HepG2 (cell line): ENCODE results near the gene DROSHA. TPM values are rescaled to one million over a fixed set of nuclear protein-coding genes. Genes with fewer than 3 reads are reported as not detected.
A peak's percentile ranks its signal among the peaks of the same experiment; 100 is the strongest.

Experiments
- CREB1 ChIP-seq, 2 experiments: fragments of 450-650 bp in 1 of 2; IDR thresholded peaks; 2 replicates each; pipeline ENCODE4 v1.6.1; 2016 to 2017; ENCODE audit warnings: control low read depth in 1 of 2, mild to moderate bottlenecking in 1 of 2, missing compliant biosample characterization in 1 of 2, missing genetic modification characterization in 1 of 2
- KMT2B ChIP-seq: IDR thresholded peaks from 2 replicates; pipeline ENCODE4 v1.6.1; 2016; ENCODE audit warnings: missing genetic modification reagents, missing compliant biosample characterization
- MAZ ChIP-seq, 2 experiments: sonication (generic) in 1 of 2; formaldehyde crosslinking in 1 of 2; IDR thresholded peaks; 2 replicates each; pipeline versions ENCODE4 v1.5.0 to v1.6.1; 2012 to 2020; ENCODE audit warnings: low read depth in 2 of 2, mild to moderate bottlenecking in 2 of 2, borderline replicate concordance in 1 of 2, improper control_type of control experiment in 1 of 2, low read length in 1 of 2, missing genetic modification reagents in 1 of 2, moderate library complexity in 1 of 2
- NFIB ChIP-seq: sonication (generic); formaldehyde crosslinking; IDR thresholded peaks from 2 replicates; pipeline ENCODE4 v1.9.0; 2021; ENCODE audit warnings: missing genetic modification reagents, mild to moderate bottlenecking, borderline replicate concordance
- PHF20 ChIP-seq: sonication (generic); formaldehyde crosslinking; IDR thresholded peaks from 2 replicates; pipeline ENCODE4 v1.5.0; 2020; ENCODE audit warnings: mild to moderate bottlenecking, missing genetic modification reagents
- RNF2 ChIP-seq: fragments of 450-650 bp; conservative IDR thresholded peaks from 2 replicates; pipeline ENCODE4 v1.6.1; 2016; ENCODE audit warnings: low read depth
- TBL1XR1 ChIP-seq: fragments of 150-350 bp; IDR thresholded peaks from 2 replicates; pipeline ENCODE4 v1.6.1; 2014; ENCODE audit warnings: borderline replicate concordance, low read length; ENCODE audit not compliant: partially characterized antibody
- ZNF142 ChIP-seq: sonication (generic); formaldehyde crosslinking; IDR thresholded peaks from 2 replicates; pipeline ENCODE4 v1.4.0; 2020; ENCODE audit warnings: missing genetic modification reagents
- ZZZ3 ChIP-seq: sonication (generic); formaldehyde crosslinking; IDR thresholded peaks from 2 replicates; pipeline ENCODE4 v1.4.0; 2020; ENCODE audit warnings: missing genetic modification reagents, mild to moderate bottlenecking, borderline replicate concordance
- polyA plus RNA-seq, 8 experiments: library from polyadenylated mRNA; depleted of rRNA in 3 of 8; stranded (reverse) in 7 of 8; unstranded in 1 of 8; fragments of >200 nt; fragmentation: Illumina TruSeq in 4 of 8; extraction: Trizol in 4 of 8; gene quantifications; 2 replicates each; pipeline versions ENCODE4 v1.2.1 to v1.2.3, GENCODE V29; 2011 to 2016; ENCODE audit warnings: low read depth in 4 of 8, missing spikeins in 1 of 8, mixed read lengths in 1 of 8; ENCODE audit not compliant: insufficient read depth in 1 of 8
- total RNA-seq, 5 experiments: library from RNA; depleted of rRNA; stranded (reverse); fragments of >200 nt; fragmentation: Illumina TruSeq; extraction: Trizol; gene quantifications; 2 replicates each; pipeline ENCODE4 v1.2.3, GENCODE V29; 2016; ENCODE audit warnings: low read depth in 1 of 5
- TF ChIP-seq, protein P1 (sequence below): sonication (generic); formaldehyde crosslinking; IDR thresholded peaks from 2 replicates; pipeline ENCODE4 v1.5.0; 2020; ENCODE audit warnings: mild to moderate bottlenecking, missing genetic modification reagents, moderate library complexity
- TF ChIP-seq, protein P2 (sequence below): sonication (generic); formaldehyde crosslinking; IDR thresholded peaks from 2 replicates; pipeline ENCODE4 v1.4.0; 2020; ENCODE audit warnings: missing genetic modification reagents
- TF ChIP-seq, protein P3 (sequence below): sonication (generic); formaldehyde crosslinking; conservative IDR thresholded peaks from 2 replicates; pipeline ENCODE4 v1.4.0; 2020; ENCODE audit warnings: missing genetic modification reagents

DROSHA gene
- total and polyA plus RNA-seq, 2 of the 13 experiments (the other 11 are each of a cell fraction or from before 2014, with no cell fraction given): 22.3 to 29.4 TPM

GRCh38 chr5:31531888-31532547 lies at the start of gene DROSHA, which contains the start of gene C5orf22 (continued):
- 0 out of 2 replicates have a peak, but pooled peaks have one; percentile 23 for TF ChIP-seq ZZZ3 (CRISPR knock-in tag)
- TF ChIP-seq, protein P1, sequence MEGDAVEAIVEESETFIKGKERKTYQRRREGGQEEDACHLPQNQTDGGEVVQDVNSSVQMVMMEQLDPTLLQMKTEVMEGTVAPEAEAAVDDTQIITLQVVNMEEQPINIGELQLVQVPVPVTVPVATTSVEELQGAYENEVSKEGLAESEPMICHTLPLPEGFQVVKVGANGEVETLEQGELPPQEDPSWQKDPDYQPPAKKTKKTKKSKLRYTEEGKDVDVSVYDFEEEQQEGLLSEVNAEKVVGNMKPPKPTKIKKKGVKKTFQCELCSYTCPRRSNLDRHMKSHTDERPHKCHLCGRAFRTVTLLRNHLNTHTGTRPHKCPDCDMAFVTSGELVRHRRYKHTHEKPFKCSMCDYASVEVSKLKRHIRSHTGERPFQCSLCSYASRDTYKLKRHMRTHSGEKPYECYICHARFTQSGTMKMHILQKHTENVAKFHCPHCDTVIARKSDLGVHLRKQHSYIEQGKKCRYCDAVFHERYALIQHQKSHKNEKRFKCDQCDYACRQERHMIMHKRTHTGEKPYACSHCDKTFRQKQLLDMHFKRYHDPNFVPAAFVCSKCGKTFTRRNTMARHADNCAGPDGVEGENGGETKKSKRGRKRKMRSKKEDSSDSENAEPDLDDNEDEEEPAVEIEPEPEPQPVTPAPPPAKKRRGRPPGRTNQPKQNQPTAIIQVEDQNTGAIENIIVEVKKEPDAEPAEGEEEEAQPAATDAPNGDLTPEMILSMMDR (CRISPR knock-in tag): peak; percentile 69
- TF ChIP-seq NFIB (CRISPR knock-in tag): no peak
- peak; percentile 84 for TF ChIP-seq PHF20 (CRISPR knock-in tag)
- TF ChIP-seq MAZ (IDR thresholded peaks at IDR 0.05; ENCODE audit: borderline replicate concordance, low read depth, low read length): peak; percentile 57; the same call in 1 of the 2 replicates
- peak; percentile 56 for TF ChIP-seq MAZ (CRISPR knock-in tag; IDR thresholded peaks at IDR 0.05; ENCODE audit: low read depth)
- TF ChIP-seq CREB1 (IDR thresholded peaks at IDR 0.05): peak; percentile 77
- peak; percentile 86 for TF ChIP-seq CREB1 (CRISPR knock-in tag; IDR thresholded peaks at IDR 0.05)
- peak; percentile 20 for TF ChIP-seq TBL1XR1
- peak; percentile 73 for TF ChIP-seq KMT2B (CRISPR knock-in tag)
- peak; percentile 19; the same call in 1 of the 2 replicates for TF ChIP-seq ZNF142 (CRISPR knock-in tag)
- no peak for TF ChIP-seq RNF2
- TF ChIP-seq, protein P2, sequence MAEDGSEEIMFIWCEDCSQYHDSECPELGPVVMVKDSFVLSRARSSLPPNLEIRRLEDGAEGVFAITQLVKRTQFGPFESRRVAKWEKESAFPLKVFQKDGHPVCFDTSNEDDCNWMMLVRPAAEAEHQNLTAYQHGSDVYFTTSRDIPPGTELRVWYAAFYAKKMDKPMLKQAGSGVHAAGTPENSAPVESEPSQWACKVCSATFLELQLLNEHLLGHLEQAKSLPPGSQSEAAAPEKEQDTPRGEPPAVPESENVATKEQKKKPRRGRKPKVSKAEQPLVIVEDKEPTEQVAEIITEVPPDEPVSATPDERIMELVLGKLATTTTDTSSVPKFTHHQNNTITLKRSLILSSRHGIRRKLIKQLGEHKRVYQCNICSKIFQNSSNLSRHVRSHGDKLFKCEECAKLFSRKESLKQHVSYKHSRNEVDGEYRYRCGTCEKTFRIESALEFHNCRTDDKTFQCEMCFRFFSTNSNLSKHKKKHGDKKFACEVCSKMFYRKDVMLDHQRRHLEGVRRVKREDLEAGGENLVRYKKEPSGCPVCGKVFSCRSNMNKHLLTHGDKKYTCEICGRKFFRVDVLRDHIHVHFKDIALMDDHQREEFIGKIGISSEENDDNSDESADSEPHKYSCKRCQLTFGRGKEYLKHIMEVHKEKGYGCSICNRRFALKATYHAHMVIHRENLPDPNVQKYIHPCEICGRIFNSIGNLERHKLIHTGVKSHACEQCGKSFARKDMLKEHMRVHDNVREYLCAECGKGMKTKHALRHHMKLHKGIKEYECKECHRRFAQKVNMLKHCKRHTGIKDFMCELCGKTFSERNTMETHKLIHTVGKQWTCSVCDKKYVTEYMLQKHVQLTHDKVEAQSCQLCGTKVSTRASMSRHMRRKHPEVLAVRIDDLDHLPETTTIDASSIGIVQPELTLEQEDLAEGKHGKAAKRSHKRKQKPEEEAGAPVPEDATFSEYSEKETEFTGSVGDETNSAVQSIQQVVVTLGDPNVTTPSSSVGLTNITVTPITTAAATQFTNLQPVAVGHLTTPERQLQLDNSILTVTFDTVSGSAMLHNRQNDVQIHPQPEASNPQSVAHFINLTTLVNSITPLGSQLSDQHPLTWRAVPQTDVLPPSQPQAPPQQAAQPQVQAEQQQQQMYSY (CRISPR knock-in tag): 0 out of 2 replicates have a peak, but pooled peaks have one; percentile 11
- TF ChIP-seq, protein P3, sequence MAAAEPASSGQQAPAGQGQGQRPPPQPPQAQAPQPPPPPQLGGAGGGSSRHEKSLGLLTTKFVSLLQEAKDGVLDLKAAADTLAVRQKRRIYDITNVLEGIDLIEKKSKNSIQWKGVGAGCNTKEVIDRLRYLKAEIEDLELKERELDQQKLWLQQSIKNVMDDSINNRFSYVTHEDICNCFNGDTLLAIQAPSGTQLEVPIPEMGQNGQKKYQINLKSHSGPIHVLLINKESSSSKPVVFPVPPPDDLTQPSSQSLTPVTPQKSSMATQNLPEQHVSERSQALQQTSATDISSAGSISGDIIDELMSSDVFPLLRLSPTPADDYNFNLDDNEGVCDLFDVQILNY: 0 out of 2 replicates have a peak, but pooled peaks have one; percentile 22
